Measurements from ENCODE around the gene CTNNA2.

The CTNNA2 gene

GRCh38 chr2:79906139-79906890 is 393.5 kb downstream of the CTNNA2 start:
- Histone ChIP-seq H3K4me1 (ENCODE audit: control insufficient read depth, insufficient read depth, low read depth, low read length) (no peaks in the 10 kb centered on the region), H3K18ac (ENCODE audit: low read depth in 1 of 2, low read length in 2 of 2) (no peak overlapping the region), H3K27ac (ENCODE audit: low read length, poor library complexity, severe bottlenecking) (no peak overlapping the region), H2BK12ac (ENCODE audit: low read length in 2 of 2) (no peak overlapping the region), H4K8ac (ENCODE audit: low read length) (no peak overlapping the region), H3K36me3 (ENCODE audit: control insufficient read depth in 1 of 2, insufficient read depth in 2 of 2, low read depth in 1 of 2, low read length in 2 of 2) (no peaks in the 10 kb centered on the region), H3K27me3 (ENCODE audit: control insufficient read depth in 1 of 2, insufficient read depth in 1 of 2, low read length in 2 of 2) (no peaks in the 10 kb centered on the region), H2AK5ac (ENCODE audit: low read length, severe bottlenecking) (no peak overlapping the region), H2AFZ (ENCODE audit: low read depth, low read length) (no peak overlapping the region), H3K4ac (ENCODE audit: low read depth in 1 of 2, low read length in 2 of 2) (no peak overlapping the region), H3K23ac (ENCODE audit: low read length in 2 of 2) (no peak overlapping the region), H3K14ac (ENCODE audit: low read length in 2 of 2) (no peak overlapping the region), H3K9ac (ENCODE audit: low read length) (no peak overlapping the region), H3K79me1 (replicated peaks; ENCODE audit: low read length, poor library complexity, severe bottlenecking) (no peaks in the 10 kb centered on the region), H4K91ac (ENCODE audit: low read length) (no peak overlapping the region), H3K4me2 (ENCODE audit: low read length, poor library complexity, severe bottlenecking) (no peak overlapping the region), H2BK120ac (ENCODE audit: low read depth, low read length) (no peak overlapping the region), H3K4me3 (ENCODE audit: insufficient read depth in 1 of 2, low read depth in 1 of 2, low read length in 2 of 2) (no peak overlapping the region), H2BK15ac (ENCODE audit: low read depth, poor library complexity, severe bottlenecking) (no peak overlapping the region), H3K9me3 (ENCODE audit: control insufficient read depth, low read length) (no peaks in the 10 kb centered on the region), H2BK5ac (ENCODE audit: low read depth, low read length, poor library complexity, severe bottlenecking) (no peak overlapping the region)
- 82% methylated on average over 10 of the region's 10 CpGs for WGBS
- no peak for DNase-seq

GRCh38 chr2:79909521-79909920 is 396.7 kb downstream of the CTNNA2 start:
- Histone ChIP-seq H3K14ac (ENCODE audit: low read length in 2 of 2) (no peak overlapping the region), H3K4ac (ENCODE audit: low read depth in 1 of 2, low read length in 2 of 2) (no peak overlapping the region), H3K79me1 (replicated peaks; ENCODE audit: low read length, poor library complexity, severe bottlenecking) (no peaks in the 10 kb centered on the region), H2BK5ac (ENCODE audit: low read depth, low read length, poor library complexity, severe bottlenecking) (no peak overlapping the region), H2BK120ac (ENCODE audit: low read depth, low read length) (no peak overlapping the region), H3K4me3 (ENCODE audit: insufficient read depth in 1 of 2, low read depth in 1 of 2, low read length in 2 of 2) (no peak overlapping the region), H3K36me3 (ENCODE audit: control insufficient read depth in 1 of 2, insufficient read depth in 2 of 2, low read depth in 1 of 2, low read length in 2 of 2) (no peaks in the 10 kb centered on the region), H3K18ac (ENCODE audit: low read depth in 1 of 2, low read length in 2 of 2) (no peak overlapping the region), H3K4me1 (ENCODE audit: control insufficient read depth, insufficient read depth, low read depth, low read length) (no peaks in the 10 kb centered on the region), H2AK5ac (ENCODE audit: low read length, severe bottlenecking) (no peak overlapping the region), H4K8ac (ENCODE audit: low read length) (no peak overlapping the region), H4K91ac (ENCODE audit: low read length) (no peak overlapping the region), H3K4me2 (ENCODE audit: low read length, poor library complexity, severe bottlenecking) (no peak overlapping the region), H3K27me3 (ENCODE audit: control insufficient read depth in 1 of 2, insufficient read depth in 1 of 2, low read length in 2 of 2) (no peaks in the 10 kb centered on the region), H3K9me3 (ENCODE audit: control insufficient read depth, low read length) (no peaks in the 10 kb centered on the region), H2AFZ (ENCODE audit: low read depth, low read length) (no peak overlapping the region), H3K23ac (ENCODE audit: low read length in 2 of 2) (no peak overlapping the region), H3K9ac (ENCODE audit: low read length) (no peak overlapping the region), H2BK12ac (ENCODE audit: low read length in 2 of 2) (no peak overlapping the region), H3K27ac (ENCODE audit: low read length, poor library complexity, severe bottlenecking) (no peak overlapping the region), H2BK15ac (ENCODE audit: low read depth, poor library complexity, severe bottlenecking) (no peak overlapping the region)
- no peak for DNase-seq
- 91% methylated on average over 22 of the region's 22 CpGs for WGBS

- DNase-seq, result no peak
- Histone ChIP-seq H2BK12ac (ENCODE audit: low read length in 2 of 2) (no peak overlapping the region), H2BK120ac (ENCODE audit: low read depth, low read length) (no peak overlapping the region), H3K79me1 (replicated peaks; ENCODE audit: low read length, poor library complexity, severe bottlenecking) (no peaks in the 10 kb centered on the region), H3K4me1 (ENCODE audit: control insufficient read depth, insufficient read depth, low read depth, low read length) (no peaks in the 10 kb centered on the region), H3K18ac (ENCODE audit: low read depth in 1 of 2, low read length in 2 of 2) (no peak overlapping the region), H3K9me3 (ENCODE audit: control insufficient read depth, low read length) (no peaks in the 10 kb centered on the region), H3K14ac (ENCODE audit: low read length in 2 of 2) (no peak overlapping the region), H2AFZ (ENCODE audit: low read depth, low read length) (no peak overlapping the region), H4K91ac (ENCODE audit: low read length) (no peak overlapping the region), H3K4ac (ENCODE audit: low read depth in 1 of 2, low read length in 2 of 2) (no peak overlapping the region), H3K27me3 (ENCODE audit: control insufficient read depth in 1 of 2, insufficient read depth in 1 of 2, low read length in 2 of 2) (no peaks in the 10 kb centered on the region), H4K8ac (ENCODE audit: low read length) (no peak overlapping the region), H3K9ac (ENCODE audit: low read length) (no peak overlapping the region), H3K23ac (ENCODE audit: low read length in 2 of 2) (no peak overlapping the region), H2BK5ac (ENCODE audit: low read depth, low read length, poor library complexity, severe bottlenecking) (no peak overlapping the region), H2BK15ac (ENCODE audit: low read depth, poor library complexity, severe bottlenecking) (no peak overlapping the region), H3K36me3 (ENCODE audit: control insufficient read depth in 1 of 2, insufficient read depth in 2 of 2, low read depth in 1 of 2, low read length in 2 of 2) (no peaks in the 10 kb centered on the region), H3K27ac (ENCODE audit: low read length, poor library complexity, severe bottlenecking) (no peak overlapping the region), H3K4me3 (ENCODE audit: insufficient read depth in 1 of 2, low read depth in 1 of 2, low read length in 2 of 2) (no peak overlapping the region), H3K4me2 (ENCODE audit: low read length, poor library complexity, severe bottlenecking) (no peak overlapping the region), H2AK5ac (ENCODE audit: low read length, severe bottlenecking) (no peak overlapping the region)
- WGBS, result 79% methylated on average over 1 of the region's 1 CpG
These were observed 397.8 kb downstream of the CTNNA2 start for GRCh38 chr2:79910643-79911042.

GRCh38 chr2:79915455-79915854 is 402.6 kb downstream of the CTNNA2 start:
- H4K8ac ChIP-seq (ENCODE audit: low read length), result no peak overlapping the region
- no peak overlapping the region for H3K18ac ChIP-seq (ENCODE audit: low read depth in 1 of 2, low read length in 2 of 2)
- H2AK5ac ChIP-seq (ENCODE audit: low read length, severe bottlenecking), result no peak overlapping the region
- no peaks in the 10 kb centered on the region for H3K4me1 ChIP-seq (ENCODE audit: control insufficient read depth, insufficient read depth, low read depth, low read length)
- no peaks in the 10 kb centered on the region for H3K27me3 ChIP-seq (ENCODE audit: control insufficient read depth in 1 of 2, insufficient read depth in 1 of 2, low read length in 2 of 2)
- no peak overlapping the region for H3K4me3 ChIP-seq (ENCODE audit: insufficient read depth in 1 of 2, low read depth in 1 of 2, low read length in 2 of 2)
- no peak overlapping the region for H2BK12ac ChIP-seq (ENCODE audit: low read length in 2 of 2)
- 93% methylated on average over 3 of the region's 4 CpGs for WGBS
- H3K27ac ChIP-seq (ENCODE audit: low read length, poor library complexity, severe bottlenecking), result no peak overlapping the region
- no peak overlapping the region for H3K14ac ChIP-seq (ENCODE audit: low read length in 2 of 2)
- H4K91ac ChIP-seq (ENCODE audit: low read length), result no peak overlapping the region
- no peak overlapping the region for H2BK120ac ChIP-seq (ENCODE audit: low read depth, low read length)
- no peak for DNase-seq
- H3K79me1 ChIP-seq (replicated peaks; ENCODE audit: low read length, poor library complexity, severe bottlenecking), result no peaks in the 10 kb centered on the region
- H3K9me3 ChIP-seq (ENCODE audit: control insufficient read depth, low read length), result no peaks in the 10 kb centered on the region
- no peak overlapping the region for H2AFZ ChIP-seq (ENCODE audit: low read depth, low read length)
- no peak overlapping the region for H3K4me2 ChIP-seq (ENCODE audit: low read length, poor library complexity, severe bottlenecking)
- no peaks in the 10 kb centered on the region for H3K36me3 ChIP-seq (ENCODE audit: control insufficient read depth in 1 of 2, insufficient read depth in 2 of 2, low read depth in 1 of 2, low read length in 2 of 2)
- no peak overlapping the region for H2BK15ac ChIP-seq (ENCODE audit: low read depth, poor library complexity, severe bottlenecking)
- no peak overlapping the region for H3K23ac ChIP-seq (ENCODE audit: low read length in 2 of 2)
- H3K9ac ChIP-seq (ENCODE audit: low read length), result no peak overlapping the region
- no peak overlapping the region for H3K4ac ChIP-seq (ENCODE audit: low read depth in 1 of 2, low read length in 2 of 2)
- no peak overlapping the region for H2BK5ac ChIP-seq (ENCODE audit: low read depth, low read length, poor library complexity, severe bottlenecking)
